GM21515 (cell line): ENCODE data around the gene SLC40A1.

Experiments
- ATAC-seq: cut with Tn5 transposase; IDR thresholded peaks from one replicate; pipeline ENCODE4 v1.9.1; 2021; ENCODE audit not compliant: unreplicated experiment

Gene SLC40A1

DNA sequence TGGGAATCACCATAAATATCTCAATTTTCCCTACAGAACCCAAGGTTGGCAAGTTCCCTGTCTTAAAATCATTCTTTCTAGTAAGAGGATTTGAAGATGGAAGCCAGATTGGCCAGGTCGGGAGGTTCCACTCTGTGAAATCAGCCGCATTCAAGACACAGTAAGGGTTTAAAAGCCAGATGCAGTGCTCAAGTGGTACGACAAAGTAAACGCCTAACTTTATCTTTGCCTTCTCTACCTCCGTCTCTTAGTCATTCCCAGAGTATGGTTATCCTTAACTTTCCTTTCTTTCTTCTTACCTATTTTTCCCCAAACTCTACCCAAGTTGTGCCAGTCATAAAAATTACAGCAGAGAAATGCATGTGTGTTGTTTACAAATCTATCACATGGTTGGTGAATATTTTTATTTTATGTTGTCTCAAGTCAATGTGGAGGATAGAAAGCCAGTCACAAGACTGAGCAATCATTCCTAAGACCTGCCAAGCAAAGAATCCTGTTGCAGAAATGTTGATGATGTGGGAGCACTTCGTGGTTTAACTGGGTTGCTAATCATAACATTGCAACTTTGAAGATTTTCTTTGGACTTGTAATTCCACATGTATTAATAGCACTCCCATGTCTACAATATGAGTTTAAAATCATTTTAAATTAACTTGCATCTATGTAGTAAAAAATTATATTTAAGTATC is 62.6 kb downstream of the SLC40A1 start:
- ATAC-seq: no peak

- no peak for ATAC-seq
Observed at GRCh38 chr2:189516546-189516945, 64.0 kb downstream of the SLC40A1 start.

DNA sequence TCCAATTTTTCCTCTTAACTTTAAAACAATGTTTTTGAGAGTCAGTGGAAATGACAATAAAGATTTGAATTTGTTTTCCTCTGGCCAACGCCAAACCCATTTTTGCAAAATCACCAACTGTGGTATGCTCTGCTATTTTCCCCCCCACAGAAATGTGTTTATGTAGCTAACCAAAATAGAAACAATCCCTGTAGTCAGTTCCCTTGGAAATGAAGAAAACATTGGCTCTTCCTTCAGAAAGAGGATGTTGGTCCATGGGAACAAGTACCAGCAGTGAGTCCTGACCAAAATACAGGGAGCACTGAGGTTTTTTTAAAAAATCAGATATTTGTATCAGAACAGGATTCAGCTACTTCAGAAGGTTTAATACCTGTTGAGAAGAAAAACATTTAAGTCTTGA is 65.3 kb downstream of the SLC40A1 start:
- no peak for ATAC-seq

DNA sequence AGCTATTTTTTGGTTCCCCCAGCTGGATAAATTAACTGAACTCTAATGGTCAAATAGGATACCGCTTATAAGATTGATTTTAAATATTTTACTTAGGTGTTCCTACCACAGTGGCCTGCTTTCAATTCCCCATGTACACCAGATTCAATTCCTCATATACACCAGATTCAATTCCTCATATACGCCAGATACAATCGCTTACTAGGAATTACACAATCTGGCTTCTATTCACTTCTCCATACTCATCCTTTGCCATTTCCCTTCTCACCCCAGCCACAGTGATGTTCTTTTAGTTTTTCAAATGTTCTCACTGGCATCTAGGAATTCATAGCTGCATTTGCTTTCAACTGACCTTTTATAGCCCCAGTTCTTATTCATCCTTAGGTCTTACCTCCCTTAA is 66.5 kb downstream of the SLC40A1 start:
- no peak for ATAC-seq

DNA sequence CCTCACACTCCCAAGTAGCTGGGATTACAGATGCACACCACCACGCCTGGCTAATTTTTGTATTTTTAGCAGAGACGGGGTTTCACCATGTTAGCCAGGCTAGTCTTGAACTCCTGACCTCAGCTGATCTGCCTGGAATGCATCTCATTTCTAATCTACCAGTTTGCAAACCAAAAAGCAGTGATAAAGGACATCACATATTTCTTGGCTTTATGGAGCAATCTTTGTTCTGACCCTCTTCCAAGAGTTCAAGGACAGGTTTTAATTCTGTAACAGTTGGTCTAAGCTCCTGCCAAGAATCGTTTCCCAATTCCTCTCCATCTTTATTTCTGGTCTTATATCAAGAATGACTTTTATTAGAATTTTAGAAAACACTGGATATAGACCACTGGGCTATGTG is 67.7 kb downstream of the SLC40A1 start:
- no peak for ATAC-seq

- no peak for ATAC-seq
Observed at GRCh38 chr2:189511960-189512319, 68.6 kb downstream of the SLC40A1 start.

DNA sequence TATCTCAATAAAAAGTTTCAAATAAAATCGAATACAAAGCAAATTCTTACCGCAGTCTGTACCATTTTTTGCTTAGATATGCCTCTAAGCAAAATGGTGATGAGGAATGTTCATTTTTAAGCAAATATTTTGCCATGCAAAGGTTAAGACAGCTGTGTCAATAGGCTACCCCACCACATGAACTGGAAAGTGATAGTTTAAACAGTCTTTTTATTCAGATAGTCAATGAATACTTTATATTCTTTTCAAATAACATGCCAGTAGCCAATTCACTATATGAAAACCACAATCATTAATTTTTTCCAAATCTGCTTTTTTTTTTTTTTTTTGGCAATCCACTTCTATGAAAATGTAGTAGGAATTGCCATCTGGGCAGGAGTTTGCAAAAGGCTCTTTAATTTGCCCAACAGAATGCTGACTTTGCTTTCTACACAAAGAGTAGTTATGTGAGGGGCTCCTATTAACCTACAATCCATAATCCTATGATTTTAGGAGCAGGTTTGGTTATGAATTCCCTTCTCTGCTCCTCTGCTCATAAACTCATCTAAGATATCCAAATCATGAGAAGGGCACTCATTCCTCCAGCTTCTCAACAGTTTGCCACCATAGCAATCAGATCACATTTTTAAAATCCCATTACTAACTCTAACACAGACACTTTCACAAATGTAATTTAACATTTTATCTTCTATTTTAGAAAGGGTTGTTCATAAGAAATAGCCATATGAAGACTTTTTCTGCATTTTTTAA is 69.2 kb downstream of the SLC40A1 start:
- no peak for ATAC-seq
